PC-3 (cell line): Measurements from ENCODE around the gene PIGU.
"Not testable (repeated sequence)": the region's sequence is repeated elsewhere in the genome, so short reads cannot be mapped to it uniquely, and the experiment has no call there.

Source experiments
- EZH2 ChIP-seq: fragments of 300-600 bp; sonication (generic); IDR thresholded peaks from one replicate; pipeline ENCODE4 v1.6.1; 2017; ENCODE audit warnings: antibody characterized with exemption, mild to moderate bottlenecking, low read length; ENCODE audit not compliant: unreplicated experiment
- EZH2phosphoT487 ChIP-seq: fragments of 300-600 bp; sonication (generic); IDR thresholded peaks from 2 replicates; pipeline ENCODE4 v1.6.1; 2018; ENCODE audit warnings: mild to moderate bottlenecking, antibody characterized with exemption, low read length, borderline replicate concordance
- TF ChIP-seq, protein P1 (sequence below): fragments of 300-600 bp; sonication (generic); conservative IDR thresholded peaks from 2 replicates; pipeline ENCODE4 v1.5.1; 2017; ENCODE audit warnings: antibody characterized with exemption, low read depth, mild to moderate bottlenecking, low read length

DNA sequence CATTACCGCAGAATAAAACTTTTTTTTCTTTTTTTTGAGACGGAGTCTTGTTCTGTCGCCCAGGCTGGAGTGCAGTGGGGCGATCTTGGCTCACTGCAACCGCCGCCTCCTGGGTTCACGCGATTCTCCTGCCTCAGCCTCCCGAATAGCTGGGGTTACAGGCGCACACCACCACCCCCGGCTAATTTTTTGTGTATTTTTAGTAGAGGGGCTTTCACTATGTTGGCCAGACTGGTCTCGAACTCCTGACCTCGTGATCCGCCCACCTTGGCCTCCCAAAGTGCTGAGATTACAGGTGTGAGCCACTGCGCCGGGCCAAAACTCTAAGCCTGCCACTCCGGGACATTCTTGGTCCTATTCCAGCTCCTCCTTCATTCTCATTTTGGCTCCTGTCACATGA lies 162.9 kb downstream of the PIGU start:
- TF ChIP-seq, protein P1, sequence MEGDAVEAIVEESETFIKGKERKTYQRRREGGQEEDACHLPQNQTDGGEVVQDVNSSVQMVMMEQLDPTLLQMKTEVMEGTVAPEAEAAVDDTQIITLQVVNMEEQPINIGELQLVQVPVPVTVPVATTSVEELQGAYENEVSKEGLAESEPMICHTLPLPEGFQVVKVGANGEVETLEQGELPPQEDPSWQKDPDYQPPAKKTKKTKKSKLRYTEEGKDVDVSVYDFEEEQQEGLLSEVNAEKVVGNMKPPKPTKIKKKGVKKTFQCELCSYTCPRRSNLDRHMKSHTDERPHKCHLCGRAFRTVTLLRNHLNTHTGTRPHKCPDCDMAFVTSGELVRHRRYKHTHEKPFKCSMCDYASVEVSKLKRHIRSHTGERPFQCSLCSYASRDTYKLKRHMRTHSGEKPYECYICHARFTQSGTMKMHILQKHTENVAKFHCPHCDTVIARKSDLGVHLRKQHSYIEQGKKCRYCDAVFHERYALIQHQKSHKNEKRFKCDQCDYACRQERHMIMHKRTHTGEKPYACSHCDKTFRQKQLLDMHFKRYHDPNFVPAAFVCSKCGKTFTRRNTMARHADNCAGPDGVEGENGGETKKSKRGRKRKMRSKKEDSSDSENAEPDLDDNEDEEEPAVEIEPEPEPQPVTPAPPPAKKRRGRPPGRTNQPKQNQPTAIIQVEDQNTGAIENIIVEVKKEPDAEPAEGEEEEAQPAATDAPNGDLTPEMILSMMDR: not testable (repeated sequence)
- TF ChIP-seq EZH2phosphoT487, EZH2: not testable (repeated sequence)
